Neural progenitor cell (in vitro differentiated cells): ENCODE results near the gene CNGA3. TPM values are rescaled to one million over a fixed set of nuclear protein-coding genes. Genes with fewer than 3 reads are reported as not detected.

Experiments
- DNase-seq: peaks from one replicate; pipeline ENCODE4 v3.0.0-alpha.2; 2016; ENCODE audit warnings: low spot score
- H2AFZ ChIP-seq: fragments of 200-600 bp; sonication (generic); replicated peaks from 2 replicates; pipeline ENCODE4 v1.6.1; 2016; ENCODE audit warnings: antibody characterized with exemption
- H3F3A ChIP-seq: fragments of 200-600 bp; sonication (generic); 2 replicates; pipeline ENCODE4 v1.6.1; 2016; ENCODE audit warnings: antibody characterized with exemption, low read depth
- H3K27ac ChIP-seq: fragments of 200-600 bp; sonication (generic); 2 replicates; pipeline ENCODE4 v1.5.1; 2016; ENCODE audit warnings: mild to moderate bottlenecking
- H3K27me3 ChIP-seq: fragments of 200-600 bp; sonication (generic); 2 replicates; pipeline ENCODE4 v1.6.1; 2016; ENCODE audit warnings: mild to moderate bottlenecking, moderate library complexity
- H3K36me3 ChIP-seq: fragments of 200-600 bp; sonication (generic); 2 replicates; pipeline ENCODE4 v1.5.1; 2016
- H3K4me1 ChIP-seq: fragments of 200-600 bp; sonication (generic); 2 replicates; pipeline ENCODE4 v1.6.1; 2016; ENCODE audit warnings: mixed run types
- H3K4me2 ChIP-seq: fragments of 200-600 bp; sonication (generic); 2 replicates; pipeline ENCODE4 v1.6.1; 2016
- H3K4me3 ChIP-seq: fragments of 200-600 bp; sonication (generic); 2 replicates; pipeline ENCODE4 v1.5.1; 2016
- H3K79me2 ChIP-seq: fragments of 200-600 bp; sonication (generic); 2 replicates; pipeline ENCODE4 v1.6.1; 2016; ENCODE audit warnings: low read depth
- H3K9ac ChIP-seq: fragments of 200-600 bp; sonication (generic); 2 replicates; pipeline ENCODE4 v1.6.1; 2016
- H3K9me3 ChIP-seq: fragments of 200-600 bp; sonication (generic); 2 replicates; pipeline ENCODE4 v1.5.1; 2016; ENCODE audit warnings: low read depth
- H4K20me1 ChIP-seq: fragments of 200-600 bp; sonication (generic); 2 replicates; pipeline ENCODE4 v1.6.1; 2016; ENCODE audit warnings: low read depth
- H3K27ac Mint-ChIP-seq: 3 replicates; pipeline ENCODE4 v1.8.0; 2021; ENCODE audit warnings: mixed read lengths
- H3K27me3 Mint-ChIP-seq: 2 replicates; pipeline ENCODE4 v1.8.0; 2022; ENCODE audit warnings: low read depth, mild to moderate bottlenecking, inconsistent platforms, moderate library complexity, mixed read lengths; ENCODE audit not compliant: insufficient read depth
- H3K36me3 Mint-ChIP-seq: 3 replicates; pipeline ENCODE4 v1.8.0; 2021; ENCODE audit warnings: mixed read lengths
- H3K4me1 Mint-ChIP-seq: 3 replicates; pipeline ENCODE4 v1.8.0; 2021; ENCODE audit warnings: mixed read lengths
- H3K4me3 Mint-ChIP-seq: 3 replicates; pipeline ENCODE4 v1.8.0; 2021; ENCODE audit warnings: mild to moderate bottlenecking, moderate library complexity, mixed read lengths
- H3K9me3 Mint-ChIP-seq: 3 replicates; pipeline ENCODE4 v1.8.0; 2020; ENCODE audit warnings: mixed read lengths
- EZH2 ChIP-seq: fragments of 200-600 bp; sonication (generic); IDR thresholded peaks from 2 replicates; pipeline ENCODE4 v1.6.1; 2017; ENCODE audit warnings: antibody characterized with exemption, mild to moderate bottlenecking, moderate library complexity
- EZH2phosphoT487 ChIP-seq: fragments of 200-600 bp; sonication (generic); IDR thresholded peaks from 2 replicates; pipeline ENCODE4 v1.6.1; 2017; ENCODE audit warnings: antibody characterized with exemption
- total RNA-seq: library from RNA; depleted of rRNA; stranded (reverse); fragments of >200 nt; gene quantifications from 2 replicates; pipeline ENCODE4 v1.2.3, GENCODE V29; 2015; ENCODE audit warnings: low replicate concordance
- TF ChIP-seq, protein P1 (sequence below): fragments of 200-600 bp; sonication (generic); IDR thresholded peaks from 2 replicates; pipeline ENCODE4 v1.5.1; 2017; ENCODE audit warnings: antibody characterized with exemption, mild to moderate bottlenecking

The CNGA3 gene
- total RNA-seq, 1 donor from 2014 or later = not detected

DNA sequence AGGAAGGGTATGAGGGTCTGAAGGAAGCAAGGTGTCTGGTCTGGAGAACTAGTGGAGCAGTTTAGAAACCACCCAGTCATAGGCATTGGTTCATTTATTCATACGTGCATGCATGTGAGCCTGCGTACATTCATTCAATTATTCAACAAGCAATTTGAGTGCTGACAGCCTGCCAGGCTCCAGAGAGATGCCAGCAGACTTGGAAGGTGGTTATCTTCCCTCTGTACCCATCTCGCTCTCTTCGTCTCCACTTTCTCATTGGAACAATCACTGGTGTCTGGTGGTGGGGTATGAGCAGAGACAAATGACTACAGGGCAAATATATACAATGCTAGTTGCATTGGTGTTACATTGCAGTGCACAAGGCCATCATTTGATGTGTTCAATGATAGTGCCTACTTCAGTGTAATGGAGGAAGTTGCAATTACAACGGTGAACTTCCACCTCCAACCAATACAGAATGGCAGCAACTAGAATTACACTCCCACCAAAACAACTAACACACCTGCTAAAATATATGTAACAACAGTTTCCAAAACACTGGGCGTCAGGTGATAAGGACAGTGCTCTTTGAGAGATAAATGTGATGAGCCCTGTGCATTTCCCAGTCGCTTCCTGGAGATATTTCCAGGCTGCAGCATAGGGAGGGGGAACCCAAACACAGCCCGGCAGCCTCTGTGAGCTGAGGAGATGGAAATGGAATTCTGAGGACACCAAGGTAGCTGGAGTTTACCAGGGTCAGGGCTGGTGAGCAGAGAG is 32.6 kb upstream of the CNGA3 start:
- Histone ChIP-seq H3K27ac (no peak overlapping the region), H2AFZ (no peak overlapping the region), H3K79me2 (no peaks in the 10 kb centered on the region), H3K9ac (no peak overlapping the region), H3K36me3 (no peaks in the 10 kb centered on the region), H3K4me2 (no peak overlapping the region), H3K4me1 (peaks cover 7% of the 10 kb centered on the region), H3F3A (no peaks in the 10 kb centered on the region), H3K27me3 (no peaks in the 10 kb centered on the region), H3K4me3 (no peak overlapping the region), H3K9me3 (no peaks in the 10 kb centered on the region), H4K20me1 (no peaks in the 10 kb centered on the region)
- no peak overlapping the region for H3K27ac Mint-ChIP-seq
- H3K36me3 Mint-ChIP-seq = no peaks in the 10 kb centered on the region
- peaks cover 15% of the 10 kb centered on the region for H3K9me3 Mint-ChIP-seq
- peaks cover 9% of the 10 kb centered on the region for H3K27me3 Mint-ChIP-seq
- H3K4me3 Mint-ChIP-seq = no peak overlapping the region
- no peak for DNase-seq
- peaks cover 11% of the 10 kb centered on the region for H3K4me1 Mint-ChIP-seq
- no peak for TF ChIP-seq EZH2
- TF ChIP-seq, protein P1, sequence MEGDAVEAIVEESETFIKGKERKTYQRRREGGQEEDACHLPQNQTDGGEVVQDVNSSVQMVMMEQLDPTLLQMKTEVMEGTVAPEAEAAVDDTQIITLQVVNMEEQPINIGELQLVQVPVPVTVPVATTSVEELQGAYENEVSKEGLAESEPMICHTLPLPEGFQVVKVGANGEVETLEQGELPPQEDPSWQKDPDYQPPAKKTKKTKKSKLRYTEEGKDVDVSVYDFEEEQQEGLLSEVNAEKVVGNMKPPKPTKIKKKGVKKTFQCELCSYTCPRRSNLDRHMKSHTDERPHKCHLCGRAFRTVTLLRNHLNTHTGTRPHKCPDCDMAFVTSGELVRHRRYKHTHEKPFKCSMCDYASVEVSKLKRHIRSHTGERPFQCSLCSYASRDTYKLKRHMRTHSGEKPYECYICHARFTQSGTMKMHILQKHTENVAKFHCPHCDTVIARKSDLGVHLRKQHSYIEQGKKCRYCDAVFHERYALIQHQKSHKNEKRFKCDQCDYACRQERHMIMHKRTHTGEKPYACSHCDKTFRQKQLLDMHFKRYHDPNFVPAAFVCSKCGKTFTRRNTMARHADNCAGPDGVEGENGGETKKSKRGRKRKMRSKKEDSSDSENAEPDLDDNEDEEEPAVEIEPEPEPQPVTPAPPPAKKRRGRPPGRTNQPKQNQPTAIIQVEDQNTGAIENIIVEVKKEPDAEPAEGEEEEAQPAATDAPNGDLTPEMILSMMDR = no peak
- no peak for TF ChIP-seq EZH2phosphoT487

DNA sequence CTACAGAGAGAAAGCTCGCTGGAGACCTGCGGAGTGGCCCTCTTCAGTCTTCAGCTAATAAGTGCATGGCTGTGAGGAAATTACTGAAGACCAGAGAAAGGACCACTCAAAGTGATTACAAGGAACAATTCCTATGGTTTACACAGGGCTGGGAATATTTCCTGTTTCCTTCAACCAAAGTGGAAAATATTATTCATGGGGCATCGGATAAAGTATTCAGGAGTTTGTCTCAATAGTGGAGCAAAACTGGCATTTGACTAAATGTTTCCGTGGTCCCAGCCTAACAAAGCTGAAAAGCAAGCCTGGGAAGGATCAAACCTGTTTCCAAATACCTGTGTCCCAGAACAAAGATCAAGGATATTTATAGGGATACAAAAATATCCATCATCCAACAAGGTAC is 32.0 kb upstream of the CNGA3 start:
- no peaks in the 10 kb centered on the region for H3F3A ChIP-seq

DNA sequence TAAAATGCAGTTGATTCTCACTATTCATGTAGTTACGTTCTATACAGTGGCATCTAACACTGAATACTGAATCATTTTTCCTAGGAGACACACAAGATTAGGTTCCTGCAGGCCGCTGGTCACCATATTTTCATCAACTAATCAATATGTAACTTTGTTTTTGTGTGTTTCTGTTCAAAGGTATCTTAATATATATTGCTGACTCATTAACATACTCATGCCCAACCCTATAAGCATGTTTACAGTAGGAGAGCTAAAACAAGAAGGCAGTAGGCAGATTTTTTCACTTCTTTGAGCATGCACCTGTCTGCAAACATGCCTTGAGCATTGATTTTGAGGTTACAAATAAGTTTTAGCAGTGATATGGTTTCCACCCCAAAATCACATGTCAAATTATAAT is 30.3 kb upstream of the CNGA3 start:
- Mint-ChIP-seq H3K27me3 (peaks cover 14% of the 10 kb centered on the region), H3K27ac (no peak overlapping the region)

More for the DNA sequence above, 32.0 kb upstream of the CNGA3 start:
- H3K9me3 ChIP-seq = peaks cover 5% of the 10 kb centered on the region
- H3K4me3 ChIP-seq = no peak overlapping the region
- H3K4me2 ChIP-seq = no peak overlapping the region
- no peak overlapping the region for H3K4me3 Mint-ChIP-seq
- H3K9ac ChIP-seq = no peak overlapping the region
- no peaks in the 10 kb centered on the region for H3K36me3 ChIP-seq
- no peaks in the 10 kb centered on the region for H3K27me3 ChIP-seq
- DNase-seq = no peak
- H3K79me2 ChIP-seq = no peaks in the 10 kb centered on the region
- peaks cover 18% of the 10 kb centered on the region for H3K9me3 Mint-ChIP-seq
- no peak overlapping the region for H2AFZ ChIP-seq
- H3K4me1 ChIP-seq = peaks cover 7% of the 10 kb centered on the region
- no peaks in the 10 kb centered on the region for H3K36me3 Mint-ChIP-seq
- TF ChIP-seq EZH2phosphoT487 (no peak), EZH2 (no peak)
- TF ChIP-seq, protein P1 = no peak
- peaks cover 10% of the 10 kb centered on the region for H3K27me3 Mint-ChIP-seq
- no peaks in the 10 kb centered on the region for H4K20me1 ChIP-seq
- no peak overlapping the region for H3K27ac Mint-ChIP-seq
- H3K4me1 Mint-ChIP-seq = peaks cover 11% of the 10 kb centered on the region
- H3K27ac ChIP-seq = no peak overlapping the region

More for the DNA sequence above, 30.3 kb upstream of the CNGA3 start:
- H3K9me3 Mint-ChIP-seq = peaks cover 30% of the 10 kb centered on the region
- no peak overlapping the region for H2AFZ ChIP-seq
- no peak overlapping the region for H3K4me3 ChIP-seq
- H3K4me1 ChIP-seq = no peaks in the 10 kb centered on the region
- DNase-seq = no peak
- no peak overlapping the region for H3K9ac ChIP-seq
- H3K27ac ChIP-seq = no peak overlapping the region
- no peaks in the 10 kb centered on the region for H3K79me2 ChIP-seq
- H3K36me3 ChIP-seq = no peaks in the 10 kb centered on the region
- H3K4me3 Mint-ChIP-seq = no peak overlapping the region
- no peak overlapping the region for H3K4me2 ChIP-seq
- peaks cover 2% of the 10 kb centered on the region for H3K4me1 Mint-ChIP-seq
- TF ChIP-seq, protein P1 = no peak
- TF ChIP-seq EZH2phosphoT487 (no peak), EZH2 (no peak)
- H3K36me3 Mint-ChIP-seq = peaks cover 5% of the 10 kb centered on the region
- H4K20me1 ChIP-seq = no peaks in the 10 kb centered on the region
- H3K9me3 ChIP-seq = peaks cover 7% of the 10 kb centered on the region
- H3K27me3 ChIP-seq = no peaks in the 10 kb centered on the region
- H3F3A ChIP-seq = no peaks in the 10 kb centered on the region
